Fibroblast of pulmonary artery (primary cell): ENCODE data around the gene GORAB.

Source experiments
- DNase-seq: peaks from one replicate; pipeline ENCODE4 v3.0.0-alpha.2; 2010; ENCODE audit warnings: low read depth
- H3K4me3 ChIP-seq: replicated peaks from 2 replicates; pipeline ENCODE4 v1.5.1; 2011; ENCODE audit warnings: low read depth, mild to moderate bottlenecking, control low read depth, low read length, moderate library complexity
- TF ChIP-seq, protein P1 (sequence below): IDR thresholded peaks from 2 replicates; pipeline ENCODE4 v1.5.1; 2011; ENCODE audit warnings: mild to moderate bottlenecking, control low read depth, low read length, inconsistent platforms; ENCODE audit errors: missing control alignments

GORAB gene

DNA sequence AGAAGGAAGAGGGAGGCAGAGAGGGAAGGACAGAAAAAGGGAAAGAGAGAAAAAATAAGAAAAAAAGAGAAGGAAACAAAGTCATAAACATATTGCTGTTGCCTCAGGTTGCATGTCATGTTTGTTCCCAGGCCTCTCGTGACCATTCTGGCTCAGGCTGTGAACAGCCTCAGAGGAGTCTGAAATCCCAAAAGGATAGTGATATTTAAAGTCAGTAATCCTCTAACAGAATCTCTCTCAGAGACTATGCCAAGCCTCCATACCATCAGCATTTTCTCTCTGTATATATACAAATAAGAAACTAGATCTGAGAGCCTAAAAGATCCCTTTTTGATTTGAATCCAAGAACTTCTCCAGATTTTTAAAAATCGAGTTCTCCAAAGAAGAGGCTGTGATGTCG is 35.2 kb downstream of the GORAB start:
- H3K4me3 ChIP-seq: no peak overlapping the region
- TF ChIP-seq, protein P1, sequence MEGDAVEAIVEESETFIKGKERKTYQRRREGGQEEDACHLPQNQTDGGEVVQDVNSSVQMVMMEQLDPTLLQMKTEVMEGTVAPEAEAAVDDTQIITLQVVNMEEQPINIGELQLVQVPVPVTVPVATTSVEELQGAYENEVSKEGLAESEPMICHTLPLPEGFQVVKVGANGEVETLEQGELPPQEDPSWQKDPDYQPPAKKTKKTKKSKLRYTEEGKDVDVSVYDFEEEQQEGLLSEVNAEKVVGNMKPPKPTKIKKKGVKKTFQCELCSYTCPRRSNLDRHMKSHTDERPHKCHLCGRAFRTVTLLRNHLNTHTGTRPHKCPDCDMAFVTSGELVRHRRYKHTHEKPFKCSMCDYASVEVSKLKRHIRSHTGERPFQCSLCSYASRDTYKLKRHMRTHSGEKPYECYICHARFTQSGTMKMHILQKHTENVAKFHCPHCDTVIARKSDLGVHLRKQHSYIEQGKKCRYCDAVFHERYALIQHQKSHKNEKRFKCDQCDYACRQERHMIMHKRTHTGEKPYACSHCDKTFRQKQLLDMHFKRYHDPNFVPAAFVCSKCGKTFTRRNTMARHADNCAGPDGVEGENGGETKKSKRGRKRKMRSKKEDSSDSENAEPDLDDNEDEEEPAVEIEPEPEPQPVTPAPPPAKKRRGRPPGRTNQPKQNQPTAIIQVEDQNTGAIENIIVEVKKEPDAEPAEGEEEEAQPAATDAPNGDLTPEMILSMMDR: no peak
- DNase-seq: no peak

DNA sequence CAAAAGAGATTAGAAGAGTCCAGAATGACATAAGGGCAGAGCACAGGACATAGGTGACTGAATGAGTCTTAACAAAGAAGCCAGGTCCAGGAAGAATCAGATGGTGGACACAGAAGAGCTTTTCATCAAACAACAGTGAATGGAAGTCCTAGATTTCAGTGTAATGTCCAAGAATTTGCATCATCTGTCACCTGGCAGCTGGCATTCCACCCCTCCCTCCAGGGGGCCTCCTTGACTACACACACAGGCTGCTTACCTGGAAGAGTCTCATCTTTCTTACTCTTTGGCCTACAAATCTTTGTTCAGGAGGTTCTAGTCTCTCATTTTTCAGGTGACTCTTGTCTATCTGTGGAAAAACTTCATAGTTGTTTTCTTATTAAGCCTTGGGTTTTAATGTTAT is 36.2 kb downstream of the GORAB start:
- TF ChIP-seq, protein P1: no peak
- H3K4me3 ChIP-seq: no peak overlapping the region

DNA sequence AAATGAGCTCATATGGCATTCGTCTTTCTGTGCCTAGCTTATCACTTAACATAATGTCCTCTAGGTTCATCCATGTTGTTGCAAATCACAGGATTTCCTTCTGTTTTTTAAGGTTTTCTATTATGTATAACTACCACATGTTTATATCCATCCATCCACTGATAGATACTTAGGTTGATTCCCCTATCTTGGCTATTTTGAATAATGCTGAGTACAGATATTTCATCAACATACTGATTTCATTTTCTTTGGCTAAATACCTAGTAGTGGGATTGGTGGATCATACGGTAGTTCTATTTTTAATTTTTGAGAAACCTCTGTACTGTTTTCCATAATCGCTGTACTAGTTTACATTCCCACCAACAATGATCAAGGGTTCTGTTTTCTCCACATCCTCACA is 45.0 kb downstream of the GORAB start:
- TF ChIP-seq, protein P1: no peak
- H3K4me3 ChIP-seq: no peak overlapping the region
- no peak for DNase-seq

More for the DNA sequence above, 36.2 kb downstream of the GORAB start:
- DNase-seq: no peak

DNA sequence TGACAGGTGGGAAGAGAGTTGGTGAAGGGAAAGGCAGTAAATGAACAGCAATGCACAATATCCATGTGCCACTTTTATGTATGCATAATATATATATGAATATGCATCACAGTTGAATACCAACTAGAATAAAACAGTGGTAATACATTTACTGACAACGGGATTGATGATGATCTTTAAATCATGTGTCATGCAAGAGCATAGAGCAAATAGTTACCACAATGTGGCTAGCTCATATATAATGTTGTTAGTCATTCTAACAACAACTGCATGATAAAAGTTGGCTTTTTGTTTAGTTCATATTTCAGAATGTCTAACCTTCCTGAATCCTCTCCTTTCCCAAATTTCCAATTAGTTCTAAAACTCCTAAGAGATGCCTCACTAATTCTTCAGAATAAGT is 46.4 kb downstream of the GORAB start:
- TF ChIP-seq, protein P1: no peak
- H3K4me3 ChIP-seq: no peak overlapping the region
- DNase-seq: no peak

DNA sequence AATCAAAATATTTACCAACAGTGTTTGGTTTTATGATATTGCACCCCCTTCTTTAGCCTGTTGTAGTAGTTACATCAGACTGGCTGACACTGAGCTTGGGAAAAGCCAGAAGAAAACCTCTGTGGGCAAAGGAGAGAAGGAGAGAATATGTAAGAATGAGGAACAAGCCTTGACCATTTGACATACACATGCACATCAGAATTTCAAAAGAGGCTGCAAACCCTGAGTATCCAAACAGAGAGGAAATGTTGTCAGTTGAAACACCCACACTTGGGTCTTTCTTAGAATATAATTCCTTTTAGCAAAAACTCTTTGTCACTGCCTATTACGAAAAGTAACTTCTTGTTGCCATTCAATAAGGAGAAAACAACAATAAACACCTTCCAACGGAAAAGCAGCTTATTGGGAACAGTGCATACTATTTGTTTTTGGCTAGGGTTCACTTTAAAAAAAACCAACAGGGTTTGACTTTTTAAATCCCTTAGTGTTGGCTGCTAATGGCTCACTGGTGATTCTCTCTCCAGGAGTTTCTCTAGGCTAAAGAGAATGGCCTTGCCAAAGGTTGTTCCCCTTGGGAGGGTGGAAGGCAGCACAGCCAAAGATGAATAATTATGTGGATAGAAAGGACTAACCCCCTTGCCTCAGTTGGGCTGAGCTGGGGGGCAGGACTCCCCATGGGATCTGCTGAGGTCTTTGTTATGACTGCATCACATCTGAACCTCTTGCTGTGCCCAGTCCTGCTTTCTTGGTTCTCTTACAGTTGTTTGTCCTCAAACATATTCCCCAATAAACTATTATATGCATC is 48.9 kb downstream of the GORAB start:
- TF ChIP-seq, protein P1: no peak
- H3K4me3 ChIP-seq: no peak overlapping the region
- DNase-seq: no peak

DNA sequence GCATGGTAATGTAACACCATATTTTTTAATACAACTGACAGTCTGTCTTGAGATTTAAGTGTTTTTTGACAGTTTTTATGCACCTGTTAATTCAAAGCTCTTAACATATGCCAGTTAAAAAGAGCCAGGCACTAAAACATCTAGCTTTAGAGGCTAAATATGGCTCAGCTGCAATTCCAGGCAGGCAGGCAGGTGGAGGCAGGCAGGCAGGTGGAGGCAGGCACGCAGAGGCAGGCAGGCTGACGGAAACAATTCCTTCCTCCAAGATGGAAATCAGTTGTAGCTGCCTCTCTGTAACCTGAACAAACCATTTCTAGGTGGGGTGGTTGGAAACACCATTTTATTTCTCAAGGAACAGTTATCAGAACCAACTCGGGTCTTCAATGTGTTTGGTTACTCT is 51.2 kb downstream of the GORAB start:
- no peak for DNase-seq
- TF ChIP-seq, protein P1: no peak
- no peak overlapping the region for H3K4me3 ChIP-seq
